Breast epithelium (tissue), 3 donors: ENCODE results near the gene KCTD18.

Experiments used
- POLR2A ChIP-seq: fragments of 450-650 bp; IDR thresholded peaks from one replicate; pipeline ENCODE4 v1.6.1; 2016; ENCODE audit warnings: antibody characterized with exemption, mild to moderate bottlenecking, moderate library complexity
- TF ChIP-seq, protein P1 (sequence below), 3 donors: fragments of 450-650 bp; IDR thresholded peaks; one replicate each; pipeline ENCODE4 v1.5.1; 2016 to 2017; ENCODE audit warnings: antibody characterized with exemption in 3 of 3, mild to moderate bottlenecking in 3 of 3, moderate library complexity in 3 of 3

- no peak for TF ChIP-seq POLR2A
- TF ChIP-seq, protein P1, sequence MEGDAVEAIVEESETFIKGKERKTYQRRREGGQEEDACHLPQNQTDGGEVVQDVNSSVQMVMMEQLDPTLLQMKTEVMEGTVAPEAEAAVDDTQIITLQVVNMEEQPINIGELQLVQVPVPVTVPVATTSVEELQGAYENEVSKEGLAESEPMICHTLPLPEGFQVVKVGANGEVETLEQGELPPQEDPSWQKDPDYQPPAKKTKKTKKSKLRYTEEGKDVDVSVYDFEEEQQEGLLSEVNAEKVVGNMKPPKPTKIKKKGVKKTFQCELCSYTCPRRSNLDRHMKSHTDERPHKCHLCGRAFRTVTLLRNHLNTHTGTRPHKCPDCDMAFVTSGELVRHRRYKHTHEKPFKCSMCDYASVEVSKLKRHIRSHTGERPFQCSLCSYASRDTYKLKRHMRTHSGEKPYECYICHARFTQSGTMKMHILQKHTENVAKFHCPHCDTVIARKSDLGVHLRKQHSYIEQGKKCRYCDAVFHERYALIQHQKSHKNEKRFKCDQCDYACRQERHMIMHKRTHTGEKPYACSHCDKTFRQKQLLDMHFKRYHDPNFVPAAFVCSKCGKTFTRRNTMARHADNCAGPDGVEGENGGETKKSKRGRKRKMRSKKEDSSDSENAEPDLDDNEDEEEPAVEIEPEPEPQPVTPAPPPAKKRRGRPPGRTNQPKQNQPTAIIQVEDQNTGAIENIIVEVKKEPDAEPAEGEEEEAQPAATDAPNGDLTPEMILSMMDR (IDR thresholded peaks at IDR 0.05) = no peak
These were observed 62.6 kb downstream of the KCTD18 start for GRCh38 chr2:200447139-200447855.
